GM21825 (cell line): ENCODE results near the gene PYROXD2.

Experiments used
- ATAC-seq: cut with Tn5 transposase; IDR thresholded peaks from one replicate; pipeline ENCODE4 v1.9.1; 2021; ENCODE audit warnings: mild to moderate bottlenecking, moderate library complexity; ENCODE audit not compliant: unreplicated experiment

PYROXD2 gene

DNA sequence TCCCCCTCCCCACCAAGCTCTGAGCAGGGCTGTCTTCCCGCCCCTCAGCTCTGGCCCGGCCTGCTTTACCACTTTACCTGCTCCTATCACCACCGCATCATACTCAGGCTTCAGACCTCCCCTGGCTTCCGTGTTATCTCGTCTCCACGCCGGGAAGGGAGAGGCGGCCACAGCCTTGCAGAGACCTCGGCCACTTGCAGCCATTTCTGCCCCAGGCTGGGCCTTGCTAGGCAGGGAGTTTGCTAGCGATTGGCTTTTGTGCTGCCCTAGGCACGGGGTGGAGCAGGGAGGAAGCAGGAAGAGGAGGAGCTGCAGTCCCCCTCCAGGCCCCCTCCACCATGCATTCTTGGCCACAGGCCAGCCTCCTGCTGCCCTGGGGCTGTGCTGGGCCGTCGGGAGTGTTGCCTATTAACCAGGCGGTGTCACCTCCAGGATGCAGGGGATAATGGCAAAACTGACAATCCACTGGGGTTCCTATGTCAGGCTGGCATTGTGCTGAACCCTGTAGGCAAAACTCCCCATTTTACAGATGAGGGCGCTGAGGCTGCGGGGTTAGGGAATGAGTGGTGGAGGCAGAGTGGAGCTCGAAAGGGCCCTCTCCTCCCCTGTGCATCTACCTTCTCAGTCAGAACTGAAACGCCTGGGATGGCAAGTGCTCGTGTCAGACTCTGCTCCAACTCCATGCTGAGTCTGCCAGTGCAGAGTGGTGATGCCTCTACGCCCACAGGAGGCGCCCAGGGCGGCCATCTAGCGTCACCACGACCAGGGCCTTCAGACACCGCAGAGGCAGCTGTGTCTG, at the start of gene PYROXD2:
Gene PYROXD2, minus strand, starts transcription at position 251 of the 799 bp plus-strand sequence. Its CDS starts 47 bp downstream, at position 204.
- ATAC-seq = peak; percentile 58

DNA sequence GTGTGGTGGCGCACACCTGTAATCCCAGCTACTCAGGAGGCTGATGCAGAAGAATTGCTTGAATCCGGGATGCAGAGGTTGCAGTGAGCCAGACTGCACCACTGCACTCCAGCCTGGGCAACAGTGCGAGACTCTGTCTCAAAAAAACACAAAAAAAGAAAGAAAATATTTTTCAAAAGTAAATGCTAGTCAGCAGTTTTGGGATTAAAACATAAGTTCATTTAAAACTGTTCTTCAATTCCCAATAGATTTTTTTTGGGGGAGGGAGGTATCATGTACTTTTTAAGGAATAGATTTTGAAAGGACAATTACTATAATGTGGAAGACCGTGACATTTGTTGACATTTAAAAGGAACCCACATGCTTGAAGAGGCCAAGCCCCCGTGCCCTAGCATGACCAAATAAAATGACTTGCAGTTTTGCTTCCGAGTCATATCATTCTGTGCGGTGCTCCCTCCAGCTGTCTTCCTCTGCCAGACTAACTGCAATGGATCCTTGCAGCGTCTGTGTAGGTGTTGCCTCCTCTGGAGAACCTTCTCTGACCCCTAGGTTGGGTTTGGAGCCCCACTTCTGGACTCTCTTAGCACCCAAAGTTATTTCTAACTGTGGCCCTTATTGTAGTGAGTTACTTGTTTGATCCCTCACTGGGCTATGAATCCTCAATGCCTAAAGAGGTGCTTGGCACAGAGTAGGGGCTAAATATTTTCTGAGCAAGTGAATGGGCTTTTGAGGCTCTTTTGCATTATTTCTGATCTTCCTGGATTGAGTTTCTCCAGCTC, 49.2 kb upstream of the PYROXD2 start:
- no peak for ATAC-seq

DNA sequence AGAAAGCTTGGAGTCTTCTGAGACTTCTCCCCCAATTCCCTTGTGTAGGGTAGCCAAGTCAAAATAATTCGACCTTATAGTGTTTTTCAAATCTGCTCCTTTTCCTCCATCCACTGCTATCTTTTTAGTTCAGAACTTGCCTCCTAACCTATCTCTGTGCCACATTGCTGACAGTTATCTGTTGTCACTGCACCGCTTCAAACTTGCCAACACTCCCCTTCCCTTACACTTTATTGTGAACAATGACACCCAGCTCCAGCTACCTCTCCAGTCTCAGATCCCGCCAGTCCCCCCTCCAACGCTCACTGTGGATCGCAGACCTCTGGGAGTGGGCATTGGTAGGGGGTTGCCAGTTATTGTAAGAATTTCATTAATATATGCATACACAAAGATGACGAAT, 48.0 kb upstream of the PYROXD2 start:
- ATAC-seq = no peak

DNA sequence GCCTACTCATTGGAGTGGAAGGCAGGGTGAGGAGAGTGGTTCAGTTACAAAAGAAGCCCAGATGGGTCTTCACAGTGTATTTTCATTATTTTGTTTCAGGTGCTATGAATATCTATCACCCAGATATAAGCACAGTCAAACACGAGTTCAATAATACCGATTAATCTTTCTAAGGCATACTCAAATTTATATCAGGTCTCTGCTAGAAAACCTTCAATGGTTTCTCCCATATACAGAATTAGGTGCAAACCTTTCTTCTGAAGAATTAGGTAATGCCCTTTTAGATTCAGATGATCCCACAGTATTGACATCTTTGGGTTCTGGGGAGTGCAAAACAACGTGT, 46.5 kb upstream of the PYROXD2 start:
- ATAC-seq = no peak

DNA sequence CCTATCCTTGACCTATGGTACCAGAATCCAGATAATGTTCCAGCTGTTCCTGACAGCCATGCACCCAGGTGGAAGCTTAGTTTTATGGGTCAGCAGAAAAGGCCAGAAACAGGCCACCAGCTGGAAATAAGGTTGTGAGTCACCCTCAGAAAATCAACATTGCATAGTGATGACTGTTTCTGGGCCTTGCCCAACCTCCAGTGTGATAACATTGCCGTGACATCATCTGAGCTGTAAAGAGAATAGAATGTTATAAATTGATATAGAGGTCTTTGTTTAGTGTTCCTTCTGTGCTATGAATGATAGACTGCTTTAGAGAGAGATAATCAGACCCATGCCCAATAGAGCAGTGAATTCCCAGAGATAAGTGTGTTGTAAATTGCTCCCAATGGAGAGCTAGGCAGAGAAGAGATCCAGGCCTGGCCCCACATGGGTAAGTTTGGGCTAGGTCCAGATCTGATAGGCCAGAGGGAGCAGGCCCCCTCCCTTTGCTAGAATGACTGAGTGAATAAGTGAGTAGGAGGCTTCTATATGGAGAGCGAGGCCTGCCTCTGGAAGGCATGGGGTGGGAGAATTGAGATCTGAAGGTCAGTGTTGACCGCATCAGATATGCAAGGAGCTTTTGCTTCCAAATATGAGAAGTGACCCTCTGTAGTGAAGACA, 46.0 kb upstream of the PYROXD2 start:
- no peak for ATAC-seq

DNA sequence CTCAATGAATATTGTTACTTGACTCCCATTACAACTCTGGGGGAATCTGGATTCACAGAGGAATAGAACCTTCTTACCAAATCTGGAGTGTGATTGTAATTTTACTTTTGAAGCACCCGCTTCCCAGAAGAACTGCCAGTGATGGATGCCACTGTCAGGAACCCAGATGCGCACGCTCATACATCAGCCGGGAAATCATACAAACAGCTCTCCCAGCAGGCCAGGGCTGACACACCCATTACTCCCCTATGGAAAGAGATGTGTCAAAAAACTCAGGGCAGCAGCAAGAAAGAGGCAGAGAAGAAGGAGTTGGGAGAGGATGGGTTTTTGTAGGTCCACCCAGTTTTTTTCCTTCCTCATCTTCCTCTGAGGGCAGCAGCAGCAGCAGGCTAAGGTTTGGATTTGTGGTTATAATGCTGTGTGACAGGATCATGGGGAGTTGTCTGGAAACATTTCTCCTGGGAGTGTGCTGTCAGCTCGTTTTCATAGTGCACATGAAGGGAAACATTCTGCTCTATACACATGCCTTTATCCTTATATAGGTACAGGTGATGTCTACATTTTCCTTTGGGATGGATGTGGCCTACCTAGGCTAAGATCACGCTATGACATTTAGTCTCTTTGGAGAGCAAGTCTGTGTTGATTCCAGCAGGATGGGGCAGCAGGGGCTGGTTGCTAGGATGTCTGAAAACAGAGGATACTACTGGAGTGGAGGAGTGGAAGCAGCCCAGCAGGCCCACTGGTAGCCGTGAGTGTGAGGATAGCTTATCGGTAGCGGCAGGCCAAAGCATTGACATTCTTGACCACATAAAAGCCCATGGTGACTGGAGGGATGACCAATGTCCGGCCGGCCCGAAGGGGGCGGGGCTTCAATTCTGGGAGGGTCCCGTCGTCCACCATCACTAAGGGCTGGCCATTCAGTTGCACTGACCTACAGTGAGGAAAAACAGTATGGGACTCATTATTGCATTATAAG, 44.1 kb upstream of the PYROXD2 start:
- no peak for ATAC-seq

DNA sequence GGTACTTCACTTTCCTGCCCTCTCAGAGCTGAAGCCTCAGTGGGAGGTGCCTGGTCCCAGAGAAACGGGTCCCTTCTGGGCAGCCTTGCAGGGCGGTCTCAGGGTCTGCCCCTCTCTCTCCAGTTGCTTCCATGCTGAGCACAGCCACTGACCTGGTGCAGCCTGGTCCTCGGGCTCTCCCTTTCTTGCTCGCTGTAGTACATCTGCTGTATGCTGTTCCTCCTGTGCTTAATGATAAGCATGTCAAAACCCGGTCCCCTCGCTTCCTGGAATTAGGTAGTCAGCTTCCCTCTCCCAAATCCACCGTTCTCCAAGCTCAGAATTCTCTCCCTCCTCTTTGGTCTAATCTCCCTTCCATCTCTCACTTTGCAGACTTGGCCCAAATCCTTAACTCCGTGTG, 42.7 kb upstream of the PYROXD2 start:
- no peak for ATAC-seq

DNA sequence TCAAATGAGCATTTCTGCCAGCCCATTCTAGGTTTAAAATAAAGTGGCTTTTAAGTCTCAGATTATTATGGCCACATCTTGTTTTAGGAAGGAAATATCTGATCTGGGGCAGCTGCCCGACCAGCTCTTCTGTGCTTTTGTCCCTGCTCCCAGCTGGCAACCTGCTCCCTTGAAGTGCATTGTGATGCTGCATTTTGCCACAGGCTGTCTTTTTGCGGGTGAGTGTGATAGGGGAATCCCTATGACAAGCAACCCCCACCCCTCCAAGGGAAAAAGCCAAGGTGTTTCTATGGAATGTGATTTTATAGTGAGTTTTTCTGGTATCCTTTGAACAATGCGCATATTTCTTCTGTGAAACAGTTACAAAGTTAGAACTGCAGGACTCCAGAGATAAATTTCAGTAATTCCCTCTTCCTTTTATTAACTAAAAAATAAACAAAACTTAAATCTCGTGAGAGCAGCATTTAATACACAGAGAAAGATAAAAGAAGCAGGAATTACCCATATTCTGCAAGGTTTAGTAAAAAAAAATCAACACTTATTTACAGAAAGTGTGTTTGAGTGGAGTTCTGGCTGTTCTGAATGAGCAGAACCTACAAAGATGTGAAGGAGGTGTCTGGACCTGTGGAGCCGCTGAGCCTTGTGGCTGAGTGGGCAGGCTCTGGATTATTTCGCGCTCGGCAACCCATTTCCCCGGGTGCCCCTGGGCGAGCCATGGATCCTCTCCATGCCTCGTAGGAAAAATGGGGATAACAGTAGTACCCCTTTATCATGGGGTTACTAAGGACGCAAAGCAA, 41.9 kb upstream of the PYROXD2 start:
- ATAC-seq = no peak

DNA sequence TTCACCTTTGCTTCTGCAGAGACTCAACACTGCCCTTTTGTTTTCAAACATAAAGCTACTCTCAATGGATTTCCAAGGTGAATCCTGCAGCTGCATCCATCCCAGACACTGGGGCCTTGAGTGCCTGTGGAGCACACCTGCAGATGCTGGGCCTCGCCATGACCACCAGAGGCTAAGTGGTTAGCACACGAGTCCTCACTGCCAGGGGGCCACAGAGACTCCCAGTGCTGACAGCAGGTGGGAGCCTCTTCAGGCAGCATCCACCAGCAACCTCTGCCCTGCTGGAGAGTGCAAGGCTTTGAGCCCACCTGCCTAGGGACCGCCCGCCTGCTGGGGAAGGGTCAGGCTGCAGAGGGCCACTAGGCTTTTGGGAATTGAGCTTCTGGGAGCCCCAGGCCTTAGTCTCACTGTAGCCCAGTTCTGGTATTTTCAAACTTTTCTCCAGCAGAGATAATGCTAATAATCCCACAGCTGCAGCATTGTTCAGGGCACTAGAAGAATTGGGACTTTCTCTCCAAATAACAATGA, 41.1 kb upstream of the PYROXD2 start:
- no peak for ATAC-seq

DNA sequence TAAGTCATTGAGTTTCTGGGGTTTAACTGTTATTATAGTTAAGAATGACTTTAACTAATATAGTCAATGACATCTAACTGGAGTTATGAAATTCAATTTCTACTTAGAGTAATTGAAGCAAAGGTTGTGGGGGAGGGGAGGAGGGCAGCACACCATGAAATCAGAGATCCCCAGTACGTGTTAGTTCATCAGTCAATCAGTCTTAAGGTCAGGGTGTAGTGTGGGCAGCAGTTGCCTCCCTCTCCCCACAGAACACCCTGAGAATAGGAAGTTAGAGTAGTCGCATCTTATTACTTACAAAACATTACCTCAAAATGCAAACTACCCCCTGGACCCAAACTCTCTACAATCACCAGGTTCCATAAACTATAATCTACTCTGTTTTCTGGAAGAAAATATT, 38.7 kb upstream of the PYROXD2 start:
- ATAC-seq = no peak

DNA sequence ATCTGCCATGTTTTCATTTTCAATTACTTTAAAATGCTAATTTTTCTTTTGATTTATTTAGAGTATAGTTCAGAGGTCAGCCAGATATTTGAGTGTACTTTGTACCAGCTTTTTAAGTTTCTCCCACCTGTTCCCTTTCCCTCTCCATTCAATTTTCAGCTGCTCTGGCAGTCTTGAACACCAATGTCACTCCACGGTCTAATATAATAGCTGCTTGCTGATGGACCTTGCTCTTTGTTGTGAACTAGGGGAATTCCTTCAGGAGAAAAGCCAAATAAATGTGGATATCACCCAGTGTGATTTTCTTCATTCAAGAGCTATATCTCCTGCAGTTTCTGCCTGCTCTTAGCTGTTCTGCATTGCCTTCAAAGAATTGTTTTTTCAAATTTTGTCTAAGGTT, 35.6 kb upstream of the PYROXD2 start:
- no peak for ATAC-seq

DNA sequence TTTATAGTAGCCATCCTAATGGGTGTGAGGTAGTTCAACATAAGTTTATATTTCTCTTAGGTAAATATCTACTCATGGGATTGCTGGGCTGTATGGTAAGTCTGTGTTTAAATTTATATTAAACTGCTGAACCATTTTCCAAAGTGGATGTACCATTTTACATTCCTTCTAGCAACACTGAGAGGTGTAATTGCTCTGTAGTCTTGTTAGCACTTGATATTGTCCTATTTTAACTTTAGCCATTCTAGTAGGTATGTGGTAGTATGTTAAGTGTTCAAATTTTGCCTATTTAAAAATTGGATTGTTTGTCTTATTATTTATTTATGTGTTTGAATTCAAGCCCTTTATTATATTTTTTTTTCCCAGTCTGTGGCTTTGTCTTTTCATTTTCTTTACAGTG, 34.3 kb upstream of the PYROXD2 start:
- ATAC-seq = no peak

DNA sequence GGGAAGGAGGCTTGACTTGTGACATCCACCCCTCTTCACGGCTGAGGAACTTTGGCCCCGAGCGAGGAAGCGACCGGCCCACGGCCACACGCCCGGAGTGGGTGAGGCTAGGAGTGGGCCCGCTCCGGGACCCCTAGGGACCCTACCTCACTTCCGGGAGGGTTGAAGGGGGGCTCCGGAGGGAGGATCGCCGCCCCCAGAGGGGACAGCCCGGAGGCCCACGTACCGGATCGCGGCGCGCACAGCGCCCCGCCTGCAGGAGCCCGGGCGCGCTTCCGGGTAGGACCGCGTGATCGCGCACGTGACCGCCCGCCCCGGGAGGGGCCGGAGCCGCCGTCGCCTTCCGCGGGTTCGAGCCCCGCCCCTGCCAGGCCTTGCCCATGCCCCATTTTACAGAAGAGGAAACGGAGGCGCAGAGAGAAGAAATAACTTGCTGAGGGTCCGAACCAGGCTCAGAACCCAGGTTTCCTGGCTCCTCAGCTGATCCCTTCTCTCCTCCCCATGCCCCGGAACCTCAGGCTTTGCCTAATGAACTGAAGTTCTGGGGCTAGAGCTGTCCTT, 31.8 kb upstream of the PYROXD2 start, which contains the start of gene HPS1:
Gene HPS1, minus strand, starts transcription at position 275 of the 561 bp plus-strand sequence. CDS start 3,695 bp downstream, outside the sequence.
- peak; percentile 87 for ATAC-seq

DNA sequence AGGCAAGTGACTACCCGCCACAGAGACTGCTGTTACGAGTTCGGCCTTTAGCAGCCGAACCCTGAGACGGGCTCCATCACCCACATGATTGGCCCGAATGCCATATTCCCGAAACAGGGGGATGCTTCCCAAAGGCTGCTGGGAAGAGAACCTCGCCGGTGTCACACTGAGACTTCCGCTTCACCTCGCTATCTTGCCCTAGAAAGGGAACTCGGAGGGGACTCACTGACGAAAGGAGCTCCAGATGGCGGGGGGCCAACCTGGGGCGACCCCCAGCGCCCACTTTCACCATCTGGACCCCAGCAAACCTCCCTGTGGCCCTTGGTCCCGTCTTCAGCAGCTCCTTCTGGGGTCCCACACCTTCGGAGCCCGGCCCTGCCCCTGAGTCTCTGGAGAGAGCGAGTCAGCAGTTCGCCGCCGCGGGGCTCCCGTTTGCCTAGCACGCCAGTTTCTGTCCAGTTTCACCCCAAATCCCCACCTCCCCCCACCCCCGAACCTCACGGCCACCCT, 31.2 kb upstream of the PYROXD2 start:
- peak; percentile 24 for ATAC-seq

DNA sequence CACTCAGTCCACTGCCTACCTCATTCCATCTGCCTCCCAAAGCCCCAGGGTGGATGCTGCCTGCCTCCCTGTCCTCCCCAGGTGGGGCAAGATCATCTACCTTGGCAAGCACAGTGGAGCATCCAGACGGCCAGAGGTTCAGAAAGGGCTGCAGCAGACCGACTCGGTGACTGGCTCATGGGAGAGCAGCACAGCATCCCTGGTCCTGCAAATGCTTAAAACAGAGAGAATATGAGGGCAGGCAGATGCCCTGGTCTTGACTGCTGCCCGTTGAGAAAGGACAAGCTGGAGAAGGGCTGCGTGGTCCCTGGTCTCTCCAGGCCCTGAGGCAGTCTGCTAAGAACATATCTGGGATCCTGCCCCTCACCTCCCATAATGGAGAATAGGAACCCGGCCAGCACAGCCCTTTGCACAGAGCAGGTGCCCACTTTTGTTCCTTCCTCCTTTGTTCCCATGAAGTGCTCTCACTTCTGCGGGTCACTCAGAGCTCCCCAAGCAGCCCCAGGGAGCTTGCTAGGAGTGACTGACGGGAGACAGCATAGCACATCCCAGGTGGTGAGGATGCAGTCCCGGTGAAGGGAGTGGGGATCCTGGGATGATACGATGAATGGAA, 30.3 kb upstream of the PYROXD2 start:
- ATAC-seq = no peak

DNA sequence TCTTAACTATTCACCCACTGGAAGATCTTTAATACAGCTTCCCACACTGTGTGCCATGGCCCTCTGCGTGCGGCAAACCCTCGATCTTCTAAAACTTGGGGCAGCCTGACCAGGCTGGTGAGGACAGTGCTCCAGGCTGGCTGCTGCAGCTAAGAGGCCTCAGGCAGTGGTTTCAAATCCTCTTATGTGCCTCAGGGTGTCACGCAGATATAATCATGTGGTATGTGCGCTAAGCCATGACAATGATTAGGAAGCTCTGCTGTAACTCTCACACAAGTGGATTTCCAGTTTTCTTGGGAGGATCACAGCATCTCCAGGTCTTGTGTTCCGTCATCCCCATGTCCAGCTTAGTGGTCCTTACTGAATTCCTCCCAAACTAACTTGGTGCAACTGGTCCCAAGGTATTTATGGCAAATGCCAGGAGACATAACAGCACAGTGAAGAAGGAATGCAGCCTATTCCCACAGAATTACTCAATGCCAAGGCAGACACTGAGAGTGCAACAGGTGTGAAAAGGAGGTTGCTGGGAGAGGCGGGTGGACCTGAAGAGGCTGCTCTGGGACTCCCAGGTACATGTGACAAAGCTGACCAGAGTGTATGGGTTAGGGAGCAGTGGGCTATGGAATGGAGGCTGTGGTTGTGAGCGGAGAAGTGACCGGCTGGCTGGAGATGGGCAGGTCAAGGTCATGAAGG, 29.5 kb upstream of the PYROXD2 start:
- no peak for ATAC-seq

DNA sequence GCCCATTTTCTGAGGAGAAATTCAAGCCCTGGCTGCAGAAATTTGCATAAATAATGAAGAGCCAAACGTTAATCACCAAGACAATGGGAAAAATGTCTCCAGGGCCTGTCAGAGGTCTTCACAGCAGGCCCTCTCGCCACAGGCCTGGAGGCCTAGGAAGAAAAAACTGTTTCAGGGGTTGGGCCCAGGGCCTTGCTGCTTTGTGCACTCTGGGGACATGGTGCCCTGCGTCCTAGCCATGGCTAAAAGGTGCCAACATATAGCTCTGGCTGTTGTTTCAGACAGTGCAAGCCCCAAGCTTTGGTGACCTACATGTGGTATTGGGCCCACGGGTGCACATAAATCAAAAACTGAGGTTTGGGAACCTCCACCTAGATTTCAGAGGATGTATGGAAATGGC, 23.7 kb upstream of the PYROXD2 start:
- ATAC-seq = no peak

DNA sequence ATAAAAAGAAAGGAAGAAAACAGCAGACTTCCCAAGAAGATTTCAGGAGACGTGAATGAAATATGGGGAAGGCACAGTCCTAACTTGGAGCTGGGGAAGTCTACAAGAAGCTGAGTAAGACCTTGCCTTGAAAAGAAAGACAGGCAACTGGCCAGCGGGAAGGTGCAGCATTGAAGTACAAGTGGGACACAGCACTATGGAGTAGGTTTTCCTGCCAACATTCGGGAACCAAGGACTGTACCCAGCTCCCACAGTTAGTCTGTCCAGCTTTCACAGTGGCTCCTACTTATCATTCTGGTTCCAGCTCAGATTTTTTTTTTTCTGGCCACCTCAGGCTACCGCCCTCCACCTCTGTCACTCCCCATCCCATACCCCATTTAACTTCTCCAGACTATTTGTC, 21.7 kb upstream of the PYROXD2 start:
- ATAC-seq = no peak
